H54 (cell line): ENCODE results near the gene SIGLEC1.

ENCODE experiments used
- DNase-seq: peaks from one replicate; pipeline ENCODE4 v3.0.0; 2011; ENCODE audit warnings: low spot score, mixed read lengths; ENCODE audit not compliant: insufficient read length
- FAIRE-seq: peaks from 3 replicates; lab custom pipeline; 2011; peaks lifted over from hg19 to GRCh38; lab: Jason Lieb, UNC
- POLR2A ChIP-seq: IDR thresholded peaks from 2 replicates; pipeline ENCODE4 v1.6.1; 2011; ENCODE audit warnings: low read depth, mild to moderate bottlenecking, low read length

SIGLEC1 gene

GRCh38 chr20:3712279-3712873 is at the start of gene SIGLEC1:
Gene SIGLEC1 (minus strand): TSS chr20:3712600. CDS start chr20:3707128, 5,472 bp downstream.
- no peak for DNase-seq
- no peak for FAIRE-seq
- no peak for TF ChIP-seq POLR2A

- TF ChIP-seq POLR2A: no peak
- FAIRE-seq (no peak), DNase-seq (no peak)
These were observed 48.4 kb upstream of the SIGLEC1 start for GRCh38 chr20:3760655-3761348.

DNA sequence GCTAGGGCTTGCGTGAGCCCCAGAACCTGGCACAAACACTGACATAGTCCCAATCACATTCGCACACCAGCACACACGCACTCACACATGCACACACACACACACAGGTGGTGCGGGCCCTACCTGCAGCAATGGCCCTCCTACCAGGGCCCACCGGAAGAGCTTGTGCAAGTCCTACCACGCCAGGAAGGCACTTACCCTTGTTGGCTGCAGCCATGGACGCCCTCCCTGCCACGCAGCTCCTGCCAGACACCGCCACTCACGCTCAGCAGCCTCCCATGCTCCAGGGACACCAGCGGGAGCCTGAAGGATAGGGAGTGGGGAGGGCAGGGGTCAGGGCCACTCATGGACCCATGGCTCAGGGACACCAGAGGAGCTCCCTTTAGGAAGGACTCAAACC is 47.5 kb upstream of the SIGLEC1 start:
- FAIRE-seq (no peak), DNase-seq (no peak)
- no peak for TF ChIP-seq POLR2A

DNA sequence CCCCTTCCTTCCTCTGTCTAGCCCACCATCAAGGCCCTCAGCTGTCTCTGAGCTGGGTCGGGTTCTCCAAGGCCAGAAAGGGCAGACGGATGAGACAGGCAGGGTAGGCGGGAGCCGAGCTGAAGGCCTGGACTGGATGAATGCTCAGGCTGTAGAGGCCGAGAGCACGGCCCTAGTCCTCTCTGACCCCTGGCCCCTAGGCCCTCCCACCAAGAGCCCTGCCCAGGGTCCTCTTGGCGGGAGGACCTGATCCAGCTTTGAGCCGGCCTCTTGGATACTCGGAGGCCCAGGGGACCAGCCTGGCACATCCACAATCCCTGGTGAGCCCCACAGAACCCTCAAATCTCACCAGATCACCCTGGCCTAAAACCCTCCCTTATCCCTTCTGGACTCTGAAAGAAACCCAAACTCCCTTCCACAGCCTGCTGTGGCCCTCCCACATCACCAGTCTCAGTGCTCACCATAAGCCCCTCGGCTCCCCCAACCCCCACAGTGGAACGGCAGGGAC is 47.0 kb upstream of the SIGLEC1 start:
- DNase-seq (no peak), FAIRE-seq (no peak)
- no peak for TF ChIP-seq POLR2A

- no peak for FAIRE-seq
- no peak for DNase-seq
- TF ChIP-seq POLR2A: no peak
These were observed 46.2 kb upstream of the SIGLEC1 start for GRCh38 chr20:3758566-3758965.

GRCh38 chr20:3757268-3757667 is 44.9 kb upstream of the SIGLEC1 start:
- TF ChIP-seq POLR2A: no peak
- no peak for FAIRE-seq

GRCh38 chr20:3755814-3756480 is 43.5 kb upstream of the SIGLEC1 start:
- FAIRE-seq: no peak

More at GRCh38 chr20:3757268-3757667, 44.9 kb upstream of the SIGLEC1 start:
- no peak for DNase-seq

DNA sequence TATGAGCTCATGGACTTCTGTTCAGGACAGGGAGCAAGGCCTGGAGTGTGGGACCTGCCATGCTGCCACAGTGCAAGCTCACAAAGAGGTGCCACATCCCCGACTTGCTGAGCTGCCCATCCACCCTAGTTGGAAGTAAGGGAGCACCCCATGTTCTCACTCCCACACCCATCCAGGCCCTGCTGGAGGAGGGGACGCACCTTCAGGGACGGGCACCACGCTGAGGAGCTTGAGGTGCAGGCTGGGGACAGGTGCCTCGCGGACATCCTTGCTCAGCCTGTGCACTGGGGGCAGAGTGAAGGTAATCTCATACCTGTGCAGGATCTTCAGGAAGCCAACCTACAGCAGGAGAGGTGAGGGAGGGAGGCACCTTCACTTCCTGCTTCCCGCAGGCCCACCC is 42.9 kb upstream of the SIGLEC1 start:
- no peak for DNase-seq
- FAIRE-seq: no peak
- no peak for TF ChIP-seq POLR2A

More at GRCh38 chr20:3755814-3756480, 43.5 kb upstream of the SIGLEC1 start:
- no peak for DNase-seq
- TF ChIP-seq POLR2A: no peak

DNA sequence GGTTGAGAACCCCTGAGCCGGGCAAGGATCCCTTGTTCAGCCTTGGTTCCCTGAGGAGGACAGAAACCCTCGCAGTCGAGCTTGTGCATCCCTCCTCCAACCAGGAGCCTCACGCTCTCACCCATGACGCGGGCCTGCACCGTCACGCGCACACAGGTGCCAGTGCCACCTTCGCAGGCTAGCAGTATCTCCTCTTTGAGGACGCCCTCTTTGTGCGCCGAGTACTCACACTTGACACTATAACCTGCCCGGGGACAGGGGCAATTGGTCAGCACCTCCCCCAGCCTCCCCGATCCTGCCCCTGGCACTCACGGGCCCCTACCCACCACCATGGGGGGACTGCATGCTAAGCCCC is 41.9 kb upstream of the SIGLEC1 start:
- FAIRE-seq: no peak
- DNase-seq: no peak
- TF ChIP-seq POLR2A: no peak

DNA sequence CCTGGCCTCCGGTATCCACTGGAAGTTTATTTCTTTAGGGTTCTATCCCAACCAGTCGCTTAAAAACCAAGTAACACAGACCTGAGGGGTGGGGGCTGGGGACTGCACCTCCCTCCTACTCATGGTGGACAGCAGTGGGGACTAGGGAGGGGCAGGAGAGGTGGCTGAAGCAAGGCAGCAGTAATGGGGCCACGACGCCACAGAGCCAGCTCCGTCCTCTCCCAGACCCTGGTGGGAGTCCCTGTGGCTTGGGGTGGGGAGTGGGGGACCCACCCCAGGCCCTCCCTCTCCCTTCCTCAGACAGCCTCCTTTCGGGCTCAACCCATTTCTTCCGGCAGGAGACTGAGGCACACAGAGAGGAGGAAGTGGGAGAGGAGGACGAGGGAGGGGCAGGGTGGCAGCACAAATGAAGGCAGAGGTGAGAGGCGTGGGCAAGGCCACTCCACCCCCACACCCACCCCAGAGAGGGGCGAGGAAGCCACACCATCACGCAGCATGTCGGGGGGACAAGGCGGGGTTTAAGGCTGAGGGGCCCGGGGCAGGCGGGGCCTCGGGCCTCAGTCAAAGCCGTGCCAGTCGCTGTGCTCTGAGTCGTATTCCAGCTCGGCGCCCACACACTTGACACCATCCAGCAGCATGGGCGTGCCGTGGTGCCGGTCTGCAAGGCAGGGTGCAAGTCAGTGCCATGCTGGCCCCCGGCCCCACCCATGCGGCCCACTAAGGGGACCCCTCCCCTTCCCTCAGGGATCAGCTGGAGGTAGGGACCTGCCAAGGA is 41.3 kb upstream of the SIGLEC1 start:
- TF ChIP-seq POLR2A: no peak
- no peak for FAIRE-seq
- DNase-seq: no peak

DNA sequence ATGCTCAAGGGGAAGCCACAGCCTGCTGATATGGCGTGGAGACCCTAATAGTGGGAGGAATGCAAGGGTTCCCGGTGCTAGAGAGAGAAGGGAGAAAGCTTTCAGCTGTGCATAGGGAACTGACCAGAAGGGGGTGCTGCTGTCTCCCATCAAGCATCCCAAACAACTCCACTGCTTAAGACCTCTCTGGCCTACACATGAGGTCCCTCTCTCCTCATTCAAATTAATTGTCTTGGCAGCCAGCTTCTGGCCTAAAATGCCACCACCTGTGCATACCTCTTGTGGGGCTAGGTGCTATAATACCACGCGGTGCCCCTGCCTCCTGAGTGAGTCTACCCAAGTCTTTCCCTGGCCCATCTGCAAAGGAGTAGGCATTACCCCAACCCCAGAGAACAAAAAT is 40.7 kb upstream of the SIGLEC1 start:
- DNase-seq: peak; percentile 85
- no peak for TF ChIP-seq POLR2A
- no peak for FAIRE-seq

DNA sequence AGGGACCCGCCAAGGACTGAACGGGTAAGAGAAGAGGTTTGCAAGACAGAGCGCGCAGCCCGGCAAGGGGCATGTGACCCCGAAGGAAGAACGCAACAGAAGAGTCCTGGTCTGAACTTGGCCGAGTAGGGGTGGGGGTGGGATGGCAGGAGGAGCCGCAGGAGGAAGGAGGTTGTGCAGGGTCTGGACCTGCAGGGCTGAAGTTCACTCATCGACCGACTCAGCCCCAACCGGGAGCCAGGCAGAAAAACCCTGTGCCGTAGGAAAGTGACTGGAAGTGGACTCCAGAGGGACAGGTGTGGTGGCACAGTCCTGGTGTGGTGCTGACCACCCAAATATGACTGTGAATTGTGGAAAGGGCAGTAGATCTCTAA is 40.0 kb upstream of the SIGLEC1 start:
- TF ChIP-seq POLR2A: no peak
- FAIRE-seq (no peak), DNase-seq (no peak)

- DNase-seq: no peak
- no peak for TF ChIP-seq POLR2A
- FAIRE-seq: no peak
These were observed 39.4 kb upstream of the SIGLEC1 start for GRCh38 chr20:3751675-3752385.
